Fibroblast of pulmonary artery (primary cell): ENCODE data around the gene ANKRD50.
A peak's percentile ranks its signal among the peaks of the same experiment; 100 is the strongest.

Source experiments
- DNase-seq: peaks from one replicate; pipeline ENCODE4 v3.0.0-alpha.2; 2010; ENCODE audit warnings: low read depth
- H3K4me3 ChIP-seq: replicated peaks from 2 replicates; pipeline ENCODE4 v1.5.1; 2011; ENCODE audit warnings: low read depth, mild to moderate bottlenecking, control low read depth, low read length, moderate library complexity
- CTCF ChIP-seq: IDR thresholded peaks from 2 replicates; pipeline ENCODE4 v1.5.1; 2011; ENCODE audit warnings: mild to moderate bottlenecking, control low read depth, low read length, inconsistent platforms; ENCODE audit errors: missing control alignments

Gene ANKRD50

GRCh38 chr4:124632439-124632838, 80.1 kb downstream of the ANKRD50 start:
- no peak for TF ChIP-seq CTCF
- H3K4me3 ChIP-seq = no peak overlapping the region
- DNase-seq = no peak

GRCh38 chr4:124631760-124632159, 80.8 kb downstream of the ANKRD50 start:
- peak; percentile 97 for DNase-seq
- no peak for TF ChIP-seq CTCF

GRCh38 chr4:124629681-124630080, 82.9 kb downstream of the ANKRD50 start:
- no peak overlapping the region for H3K4me3 ChIP-seq
- TF ChIP-seq CTCF = no peak
- DNase-seq = no peak

More at GRCh38 chr4:124631760-124632159, 80.8 kb downstream of the ANKRD50 start:
- H3K4me3 ChIP-seq = no peak overlapping the region
